Adipose tissue (tissue), 3 donors: ENCODE data around the gene DDC. TPM values are rescaled to one million over a fixed set of nuclear protein-coding genes. Genes with fewer than 3 reads are reported as not detected.

Source experiments
- H3K27ac ChIP-seq: one replicate; pipeline ENCODE4 v1.5.1; 2013; ENCODE audit warnings: low read depth, low read length
- WGBS, 3 donors: extraction: QIAGEN DNeasy Blood & Tissue Kit; methylation state at CpG; one replicate each; pipeline ENCODE4 v1.1.7; 2013; 5-methylcytosine and 5-hydroxymethylcytosine counted together
- polyA plus RNA-seq, 3 donors: library from polyadenylated mRNA; stranded (reverse); fragments of 200-250 nt; gene quantifications; one replicate each; pipeline ENCODE4 v1.2.3, GENCODE V29; 2013
- donor health status: healthy with polysubstance abuse.
- donor health status: Bipolar disorder and iron deficiency.
- donor health status: healthy.

Gene DDC
- 1 to 10 TPM in 2 of 3 donors, under 1 TPM in 1; 0.13 to 3.4 (median 1.3) TPM for polyA plus RNA-seq

- no peak within 1 kb of the TSS for H3K27ac ChIP-seq
- 46 to 69% (median 68%) methylated on average over 8 of the region's 8 CpGs for WGBS, 3 donors
These were observed at the start of gene DDC for GRCh38 chr7:50564640-50565558. DDC (minus strand) TSS chr7:50565405; CDS start chr7:50544085, 21,320 bp downstream.

- 82 to 96% (median 92%) methylated on average over 8 of the region's 8 CpGs for WGBS, 3 donors
- no peak overlapping the region for H3K27ac ChIP-seq
These were observed 48.3 kb upstream of the DDC start for GRCh38 chr7:50613473-50613872.

GRCh38 chr7:50612704-50613103 lies 47.5 kb upstream of the DDC start:
- no peak overlapping the region for H3K27ac ChIP-seq

GRCh38 chr7:50610521-50611277 lies 45.5 kb upstream of the DDC start:
- 48 to 64% (median 54%) methylated on average over 6 of the region's 6 CpGs for WGBS, 3 donors

More at GRCh38 chr7:50612704-50613103, 47.5 kb upstream of the DDC start:
- WGBS, 3 donors: 87 to 92% (median 90%) methylated on average over 5 of the region's 5 CpGs

GRCh38 chr7:50608196-50608906 lies 43.1 kb upstream of the DDC start:
- 77 to 84% (median 79%) methylated on average over 9 of the region's 9 CpGs for WGBS, 3 donors
- no peak overlapping the region for H3K27ac ChIP-seq

More at GRCh38 chr7:50610521-50611277, 45.5 kb upstream of the DDC start:
- H3K27ac ChIP-seq: no peak overlapping the region

- no peak overlapping the region for H3K27ac ChIP-seq
- 88 to 92% (median 91%) methylated on average over 6 of the region's 6 CpGs for WGBS, 3 donors
These were observed 42.4 kb upstream of the DDC start for GRCh38 chr7:50607524-50608125.

GRCh38 chr7:50605059-50605458 lies 39.9 kb upstream of the DDC start:
- no peak overlapping the region for H3K27ac ChIP-seq
- 90 to 96% (median 94%) methylated on average over 13 of the region's 13 CpGs for WGBS, 3 donors

GRCh38 chr7:50603287-50603686 lies 38.1 kb upstream of the DDC start:
- no peak overlapping the region for H3K27ac ChIP-seq
- 76 to 88% (median 86%) methylated on average over 7 of the region's 7 CpGs for WGBS, 3 donors

- no peak overlapping the region for H3K27ac ChIP-seq
- WGBS, 3 donors: 81 to 93% (median 92%) methylated on average over 12 of the region's 12 CpGs
These were observed 34.2 kb upstream of the DDC start for GRCh38 chr7:50599385-50599784.

- WGBS, 3 donors: 84 to 89% (median 86%) methylated on average over 18 of the region's 18 CpGs
- H3K27ac ChIP-seq: no peak overlapping the region
These were observed 33.5 kb upstream of the DDC start for GRCh38 chr7:50598460-50599343.

GRCh38 chr7:50596484-50596883 lies 31.3 kb upstream of the DDC start:
- no peak overlapping the region for H3K27ac ChIP-seq

GRCh38 chr7:50595491-50596102 lies 30.4 kb upstream of the DDC start:
- 52 to 81% (median 78%) methylated on average over 5 of the region's 5 CpGs for WGBS, 3 donors

More at GRCh38 chr7:50596484-50596883, 31.3 kb upstream of the DDC start:
- 82 to 85% (median 84%) methylated on average over 4 of the region's 4 CpGs for WGBS, 3 donors

GRCh38 chr7:50594734-50595485 lies 29.7 kb upstream of the DDC start:
- 58 to 89% (median 83%) methylated on average over 7 of the region's 7 CpGs for WGBS, 3 donors
- no peak overlapping the region for H3K27ac ChIP-seq

More at GRCh38 chr7:50595491-50596102, 30.4 kb upstream of the DDC start:
- no peak overlapping the region for H3K27ac ChIP-seq

- no peak overlapping the region for H3K27ac ChIP-seq
- 88 to 91% (median 90%) methylated on average over 4 of the region's 4 CpGs for WGBS, 3 donors
These were observed 28.9 kb upstream of the DDC start for GRCh38 chr7:50594136-50594535.

- WGBS, 3 donors: 88 to 97% (median 96%) methylated on average over 13 of the region's 13 CpGs
- no peak overlapping the region for H3K27ac ChIP-seq
These were observed 27.7 kb upstream of the DDC start for GRCh38 chr7:50592940-50593339.
